ENCODE measurements around the gene TRIM46. TPM values are rescaled to one million over a fixed set of nuclear protein-coding genes. Genes with fewer than 3 reads are reported as not detected.
A peak's percentile ranks its signal among the peaks of the same experiment; 100 is the strongest.

Gene TRIM46
- total and polyA plus RNA-seq, 2 of the 13 experiments (the other 11 are each of a cell fraction or from before 2014, with no cell fraction given): 0.04 to 0.09 TPM

- TF ChIP-seq MLX (CRISPR knock-in tag; IDR thresholded peaks at IDR 0.05) (peak; percentile 91; the same call in 1 of the 2 replicates), CENPT (CRISPR knock-in tag; IDR thresholded peaks at IDR 0.05; ENCODE audit: low read depth) (0 out of 2 replicates have a peak, but pooled peaks have one; percentile 63), TIGD3 (CRISPR knock-in tag; IDR thresholded peaks at IDR 0.05; ENCODE audit: borderline replicate concordance) (no peak), ZNF710 (CRISPR knock-in tag; IDR thresholded peaks at IDR 0.05; ENCODE audit: borderline replicate concordance) (0 out of 2 replicates have a peak, but pooled peaks have one; percentile 22), ZNF83 (CRISPR knock-in tag; IDR thresholded peaks at IDR 0.05; ENCODE audit: borderline replicate concordance) (no peak), SMARCC2 (IDR thresholded peaks at IDR 0.05) (no peak), MED13 (CRISPR knock-in tag; IDR thresholded peaks at IDR 0.05) (peak; percentile 88), ZNF543 (CRISPR knock-in tag; IDR thresholded peaks at IDR 0.05) (peak; percentile 56; the same call in 1 of the 2 replicates), ZSCAN9 (CRISPR knock-in tag; IDR thresholded peaks at IDR 0.05; ENCODE audit: borderline replicate concordance) (peak; percentile 57), ZNF44 (CRISPR knock-in tag; IDR thresholded peaks at IDR 0.05) (0 out of 2 replicates have a peak, but pooled peaks have one; percentile 49), YEATS2 (CRISPR knock-in tag; IDR thresholded peaks at IDR 0.05; ENCODE audit: borderline replicate concordance) (peak; percentile 78; the same call in 1 of the 2 replicates), ZNF383 (CRISPR knock-in tag; IDR thresholded peaks at IDR 0.05; ENCODE audit: borderline replicate concordance) (0 out of 2 replicates have a peak, but pooled peaks have one; percentile 78), ZNF30 (CRISPR knock-in tag; IDR thresholded peaks at IDR 0.05) (no peak), GRHL1 (CRISPR knock-in tag; conservative IDR thresholded peaks at IDR 0.05) (no peak), CENPBD1 (CRISPR knock-in tag; IDR thresholded peaks at IDR 0.05; ENCODE audit: borderline replicate concordance, low read depth) (no peak; the same call in 1 of the 2 replicates), KLF12 (CRISPR knock-in tag; IDR thresholded peaks at IDR 0.05; ENCODE audit: borderline replicate concordance) (peak; percentile 49; the same call in 1 of the 2 replicates), TAF1 (CRISPR knock-in tag; IDR thresholded peaks at IDR 0.05) (peak; percentile 90), MED8 (CRISPR knock-in tag; IDR thresholded peaks at IDR 0.05; ENCODE audit: insufficient replicate concordance) (peak; percentile 94), TCF12 (IDR thresholded peaks at IDR 0.05) (no peak), TCF12 (CRISPR knock-in tag; IDR thresholded peaks at IDR 0.05) (peak; percentile 95), SKI (IDR thresholded peaks at IDR 0.05; ENCODE audit: partially characterized antibody) (peak; percentile 63), ZFP41 (CRISPR knock-in tag; IDR thresholded peaks at IDR 0.05; ENCODE audit: borderline replicate concordance) (no peak), ZNF3 (CRISPR knock-in tag; IDR thresholded peaks at IDR 0.05) (no peak), HDAC1 (CRISPR knock-in tag; IDR thresholded peaks at IDR 0.05) (peak; percentile 95)
Observed at GRCh38 chr1:155127105-155127966, 46.3 kb upstream of the TRIM46 start, which contains the start of gene EFNA1 (continued).
